Measurements from ENCODE around the gene MARCO. TPM values are rescaled to one million over a fixed set of nuclear protein-coding genes. Genes with fewer than 3 reads are reported as not detected.

Gene MARCO
- total and polyA plus RNA-seq, 4 donors: 21.8 to 113 (median 61.6) TPM

GRCh38 chr2:118983915-118984314 is 41.9 kb downstream of the MARCO start:
- H3K27me3 ChIP-seq (ENCODE audit: control insufficient read depth in 4 of 4, insufficient read depth in 4 of 4, low read length in 3 of 4): peaks cover 0 to 9% (median 1%) of the 10 kb centered on the region in 4 donors
- H3K4me1 ChIP-seq (ENCODE audit: control insufficient read depth in 4 of 4, insufficient read depth in 4 of 4, low read length in 3 of 4): no peaks in the 10 kb centered on the region
- WGBS: 92% methylated on average over 1 of the region's 1 CpG
- peak; percentile 20 for DNase-seq (ENCODE audit: low spot score)
- no peak overlapping the region for H3K9ac ChIP-seq (ENCODE audit: low read depth in 1 of 2, low read length in 2 of 2)
- no peaks in the 10 kb centered on the region for H3K9me3 ChIP-seq (ENCODE audit: control insufficient read depth in 4 of 4, low read length in 3 of 4)
- TF ChIP-seq YY1 (IDR thresholded peaks at IDR 0.05) (no peak), NR2F2 (IDR thresholded peaks at IDR 0.05) (no peak), HNF4A (conservative IDR thresholded peaks at IDR 0.05) (no peak), HNF4G (IDR thresholded peaks at IDR 0.05) (no peak), MAX (IDR thresholded peaks at IDR 0.05) (no peak), ZBTB33 (IDR thresholded peaks at IDR 0.05) (no peak)
- no peaks in the 10 kb centered on the region for H3K36me3 ChIP-seq (ENCODE audit: control insufficient read depth in 4 of 4, insufficient read depth in 3 of 4, low read depth in 1 of 4, low read length in 3 of 4)
- no peak overlapping the region for H3K4me3 ChIP-seq (ENCODE audit: low read depth in 1 of 3, low read length in 3 of 3)
- no peak overlapping the region for H3K27ac ChIP-seq (ENCODE audit: low read depth in 1 of 2, low read length in 2 of 2)

- DNase-seq (ENCODE audit: low spot score): no peak
- no peak overlapping the region for H3K4me3 ChIP-seq (ENCODE audit: low read depth in 1 of 3, low read length in 3 of 3)
- H3K9ac ChIP-seq (ENCODE audit: low read depth in 1 of 2, low read length in 2 of 2): no peak overlapping the region
- 37% methylated on average over 2 of the region's 2 CpGs for WGBS
- no peaks in the 10 kb centered on the region for H3K36me3 ChIP-seq (ENCODE audit: control insufficient read depth in 4 of 4, insufficient read depth in 3 of 4, low read depth in 1 of 4, low read length in 3 of 4)
- no peak for TF ChIP-seq YY1 (IDR thresholded peaks at IDR 0.05)
- TF ChIP-seq CTCF (IDR thresholded peaks at IDR 0.05; ENCODE audit: low read depth, low read length, missing input control): no peak
- TF ChIP-seq EGR1 (IDR thresholded peaks at IDR 0.05; ENCODE audit: low read depth in 2 of 2): no peak
- TF ChIP-seq RAD21 (IDR thresholded peaks at IDR 0.05): no peak
- no peak for TF ChIP-seq HNF4G (IDR thresholded peaks at IDR 0.05)
- TF ChIP-seq MAX (IDR thresholded peaks at IDR 0.05): no peak
- no peak for TF ChIP-seq ATF3 (IDR thresholded peaks at IDR 0.05)
- no peak for TF ChIP-seq FOXA2 (IDR thresholded peaks at IDR 0.05)
- no peak for TF ChIP-seq REST (IDR thresholded peaks at IDR 0.05)
- TF ChIP-seq SP1 (IDR thresholded peaks at IDR 0.05): no peak
- no peaks in the 10 kb centered on the region for H3K9me3 ChIP-seq (ENCODE audit: control insufficient read depth in 4 of 4, low read length in 3 of 4)
- H3K27me3 ChIP-seq (ENCODE audit: control insufficient read depth in 4 of 4, insufficient read depth in 4 of 4, low read length in 3 of 4): peaks cover 0 to 9% (median 1%) of the 10 kb centered on the region in 4 donors
- H3K4me1 ChIP-seq (ENCODE audit: control insufficient read depth in 4 of 4, insufficient read depth in 4 of 4, low read length in 3 of 4): no peaks in the 10 kb centered on the region
- H3K27ac ChIP-seq (ENCODE audit: low read depth in 1 of 2, low read length in 2 of 2): no peak overlapping the region
Measured at GRCh38 chr2:118986738-118987137, 44.7 kb downstream of the MARCO start.
